Fibroblast of pulmonary artery (primary cell): Measurements from ENCODE around the gene RGS17.

Experiments
- DNase-seq: peaks from one replicate; pipeline ENCODE4 v3.0.0-alpha.2; 2010; ENCODE audit warnings: low read depth
- H3K4me3 ChIP-seq: replicated peaks from 2 replicates; pipeline ENCODE4 v1.5.1; 2011; ENCODE audit warnings: low read depth, mild to moderate bottlenecking, control low read depth, low read length, moderate library complexity
- CTCF ChIP-seq: IDR thresholded peaks from 2 replicates; pipeline ENCODE4 v1.5.1; 2011; ENCODE audit warnings: mild to moderate bottlenecking, control low read depth, low read length, inconsistent platforms; ENCODE audit errors: missing control alignments

Gene RGS17

GRCh38 chr6:153106021-153106420, 25.1 kb downstream of the RGS17 start:
- no peak overlapping the region for H3K4me3 ChIP-seq
- no peak for TF ChIP-seq CTCF
- no peak for DNase-seq

GRCh38 chr6:153104220-153104619, 26.9 kb downstream of the RGS17 start:
- no peak for DNase-seq
- H3K4me3 ChIP-seq, result no peak overlapping the region
- TF ChIP-seq CTCF, result no peak

- H3K4me3 ChIP-seq, result no peak overlapping the region
- DNase-seq, result no peak
- no peak for TF ChIP-seq CTCF
Measured at GRCh38 chr6:153103319-153103655, 27.8 kb downstream of the RGS17 start.

DNA sequence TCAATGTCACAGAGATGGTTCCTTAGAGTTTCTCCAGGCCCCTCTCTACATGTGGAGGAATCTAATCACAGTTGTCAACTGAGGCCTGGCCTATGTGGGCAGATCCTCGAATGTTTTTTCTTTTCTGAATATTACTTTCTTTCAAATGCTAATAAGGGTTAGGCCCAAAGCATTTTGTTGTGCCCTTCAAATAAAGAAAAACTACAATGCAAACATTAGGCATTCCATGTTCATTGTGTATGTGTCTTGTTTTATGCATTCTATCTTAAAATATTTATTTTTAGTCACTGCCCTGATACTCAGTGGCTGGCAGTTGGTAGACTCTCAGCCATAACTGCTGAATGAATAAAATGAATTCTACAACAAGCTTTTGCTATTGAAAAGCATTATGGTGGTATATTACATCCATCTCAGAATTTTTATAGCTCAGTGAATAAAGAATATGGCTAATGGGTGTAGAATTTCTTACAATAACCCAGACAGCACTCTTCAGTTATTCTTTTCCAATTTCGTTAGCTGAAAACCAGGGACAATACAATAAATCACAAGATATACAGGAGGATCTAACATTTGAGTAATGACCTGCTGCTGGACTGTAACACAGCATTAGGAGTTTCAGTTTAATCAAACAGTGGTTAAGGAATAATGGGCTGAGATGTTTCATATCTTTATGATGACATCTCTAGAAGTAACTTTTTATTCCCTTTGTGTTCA, 28.3 kb downstream of the RGS17 start:
- no peak for DNase-seq
- H3K4me3 ChIP-seq, result no peak overlapping the region
- no peak for TF ChIP-seq CTCF

GRCh38 chr6:153101461-153101860, 29.6 kb downstream of the RGS17 start:
- no peak overlapping the region for H3K4me3 ChIP-seq
- no peak for DNase-seq
- no peak for TF ChIP-seq CTCF

DNA sequence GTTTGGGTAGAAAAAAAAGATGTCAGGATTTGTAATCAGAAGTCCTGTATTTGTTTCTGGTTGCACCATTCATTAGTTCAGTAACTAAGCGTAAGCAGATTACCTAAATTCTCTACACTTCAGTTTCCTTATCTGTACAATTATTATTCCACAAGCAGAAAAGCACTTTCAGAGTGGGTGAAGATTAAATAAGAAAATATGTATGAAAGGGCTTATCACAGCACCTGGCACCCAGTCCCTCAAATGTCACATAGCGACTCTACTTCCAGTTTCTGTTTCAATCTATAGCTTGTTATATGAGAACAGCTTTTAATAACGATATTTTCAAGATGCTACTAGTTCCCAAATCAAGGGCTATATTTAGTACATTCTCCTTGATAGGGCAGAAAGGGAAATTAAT, 31.4 kb downstream of the RGS17 start:
- no peak for TF ChIP-seq CTCF
- H3K4me3 ChIP-seq, result no peak overlapping the region
- peak; percentile 52 for DNase-seq

GRCh38 chr6:153096792-153097191, 34.3 kb downstream of the RGS17 start:
- DNase-seq, result no peak
- H3K4me3 ChIP-seq, result no peak overlapping the region
- TF ChIP-seq CTCF, result no peak
